GM18951 (cell line): ENCODE data around the gene CDC37.

Experiments used
- POLR2A ChIP-seq: IDR thresholded peaks from 4 replicates; pipeline ENCODE4 v1.6.1; 2011; ENCODE audit warnings: mild to moderate bottlenecking; ENCODE audit not compliant: insufficient read length, insufficient read depth; ENCODE audit errors: extremely low read depth
- in situ Hi-C: fragments of 300-500 bp; cut with MboI; formaldehyde crosslinking; loops from one replicate; pipeline ENCODE4 v1.12.0; 2022; ENCODE audit warnings: low sequenced_read_pairs, mixed read lengths, inconsistent platforms; ENCODE audit not compliant: unreplicated experiment

The CDC37 gene

DNA sequence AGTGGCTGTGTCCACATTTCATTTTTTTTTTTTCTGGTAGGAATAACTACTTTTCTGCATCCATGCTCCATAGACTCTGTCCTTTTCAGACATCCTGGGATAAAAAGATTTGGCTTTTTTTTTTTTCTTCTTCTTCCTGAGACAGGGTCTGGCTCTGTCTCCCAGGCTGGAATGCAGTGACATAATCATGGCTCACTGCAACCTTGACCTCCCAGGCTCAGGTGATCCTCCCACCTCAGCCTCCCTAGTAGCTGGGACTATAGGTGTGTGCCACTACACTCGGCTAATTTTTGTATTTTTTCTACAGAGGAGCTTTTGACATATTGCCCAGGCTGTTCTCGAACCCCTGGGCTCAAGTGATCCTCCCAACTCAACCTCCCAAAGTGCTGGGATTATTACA, 59.8 kb downstream of the CDC37 start:
- TF ChIP-seq POLR2A, result no peak
- in situ Hi-C loops, result no loop called here
